Skin epidermis (tissue), 12 donors: ENCODE data around the gene UBE2G2.

Source experiments
- H3K27ac ChIP-seq, 21 experiments: fragments of 200-600 bp; sonication (generic) in 11 of 21; one replicate each; pipeline ENCODE4 v1.5.0; 2020; ENCODE audit warnings: mild to moderate bottlenecking in 3 of 21, inconsistent platforms in 2 of 21, moderate library complexity in 2 of 21
- H3K4me3 ChIP-seq, 7 experiments: fragments of 200-600 bp; sonication (generic) in 2 of 7; one replicate each; pipeline ENCODE4 v1.5.0; 2020; ENCODE audit warnings: inconsistent platforms in 2 of 7, mild to moderate bottlenecking in 2 of 7, moderate library complexity in 1 of 7

Gene UBE2G2

DNA sequence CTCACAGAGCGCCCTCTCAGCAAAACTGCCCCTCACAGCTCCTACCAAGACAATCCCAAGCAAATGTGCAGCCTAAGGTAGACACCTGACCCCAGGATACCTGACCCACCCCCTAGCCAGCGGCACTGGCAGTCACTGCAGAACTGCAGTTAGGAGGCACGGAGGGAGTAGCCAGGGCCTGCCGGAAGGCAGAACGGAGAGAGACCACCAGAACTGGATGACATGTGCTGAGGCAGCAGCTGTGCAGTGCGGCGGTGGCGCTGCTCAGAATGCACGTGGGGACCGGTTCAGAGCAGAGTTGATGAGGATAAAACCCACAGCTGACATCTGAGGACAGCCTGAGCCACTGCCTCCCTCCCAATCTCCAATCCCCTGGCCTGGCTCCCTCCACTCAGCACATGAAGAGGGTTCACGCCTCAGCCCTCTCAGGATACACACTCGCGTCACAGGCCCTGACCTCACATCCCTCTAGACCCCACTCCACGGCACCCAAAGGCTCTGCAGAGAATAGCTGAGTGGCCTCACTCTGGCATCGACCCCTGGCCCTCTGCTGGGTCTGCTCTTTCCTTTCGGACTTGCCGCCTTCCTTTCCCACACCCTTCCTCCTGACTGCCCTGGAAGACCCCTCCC is 29.6 kb downstream of the UBE2G2 start:
- no peak overlapping the region for H3K27ac ChIP-seq

DNA sequence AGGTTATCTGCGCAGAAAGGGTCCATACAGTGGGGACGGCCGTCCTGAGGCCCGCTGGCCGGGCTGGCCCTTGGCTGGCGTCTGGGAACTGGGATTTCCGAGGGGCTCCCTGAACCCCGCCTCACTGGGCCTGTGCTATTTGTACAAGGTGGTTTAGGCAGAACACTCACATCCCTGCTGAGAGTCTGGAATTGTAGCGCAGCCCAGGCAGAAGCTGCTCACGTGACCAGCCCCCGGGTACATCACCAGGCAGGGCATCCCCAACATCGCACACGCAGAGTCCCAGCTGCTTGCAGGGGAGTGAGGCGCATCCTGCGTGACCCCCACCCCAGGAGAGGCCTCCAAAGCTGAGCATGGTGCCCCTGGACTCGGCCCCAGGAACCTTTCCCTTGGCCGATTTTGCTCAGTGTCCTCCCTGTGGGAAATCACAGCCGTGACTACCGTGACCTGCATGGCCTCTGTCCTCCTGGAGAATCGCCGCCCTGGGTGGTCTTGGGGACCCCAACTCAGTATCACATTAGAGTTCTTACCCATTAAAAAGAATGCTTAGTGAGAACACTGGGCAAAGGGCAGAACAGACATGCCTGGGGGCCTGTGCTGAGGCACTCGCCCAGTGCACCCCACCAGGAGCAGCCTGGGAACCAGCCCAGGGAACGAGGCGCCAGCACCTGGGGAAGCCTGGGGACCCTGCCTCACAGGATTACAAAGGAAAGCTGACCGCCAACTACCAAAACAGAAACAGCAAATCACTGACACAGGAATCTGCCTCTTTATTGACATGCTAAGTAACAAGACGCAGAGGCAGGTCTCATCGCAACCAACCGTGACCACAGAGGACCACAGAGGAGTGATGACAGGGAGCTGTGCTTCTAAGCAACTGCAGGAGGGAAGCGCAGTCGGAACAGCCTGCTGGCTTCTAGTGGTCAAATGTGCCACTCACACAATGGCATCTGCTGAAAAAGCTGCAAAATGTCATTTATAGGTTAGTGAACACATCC is 33.5 kb downstream of the UBE2G2 start:
- no peak overlapping the region for H3K27ac ChIP-seq

More for the DNA sequence above, 29.6 kb downstream of the UBE2G2 start:
- no peak overlapping the region for H3K4me3 ChIP-seq

DNA sequence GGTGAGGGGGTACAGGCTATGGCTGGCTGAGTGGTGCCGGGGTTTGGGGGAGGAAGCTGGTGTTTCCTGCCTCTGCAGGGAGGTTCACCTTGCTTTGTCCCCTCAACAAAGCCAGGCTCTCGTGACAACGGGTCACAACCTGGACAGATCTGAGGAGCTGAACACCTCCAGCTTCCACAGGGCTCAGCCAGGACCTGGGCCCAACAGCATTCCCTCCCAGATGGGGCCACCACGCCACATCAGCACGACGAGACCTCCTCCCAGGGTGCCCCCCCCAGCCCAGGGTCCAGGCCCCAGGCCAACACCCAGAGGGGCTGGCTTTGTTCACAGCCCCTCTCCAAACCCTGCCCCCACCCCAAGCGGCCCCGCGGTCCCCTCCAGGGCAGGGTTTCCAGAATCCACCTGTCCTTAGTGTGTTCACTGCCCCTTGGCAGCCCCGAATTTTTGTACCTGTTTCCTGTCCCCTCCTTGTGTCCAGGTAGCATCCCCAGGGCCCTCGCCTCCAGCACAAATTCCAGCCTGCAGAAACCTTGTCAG is 34.7 kb downstream of the UBE2G2 start:
- H3K27ac ChIP-seq: no peak overlapping the region

More for the DNA sequence above, 33.5 kb downstream of the UBE2G2 start:
- no peak overlapping the region for H3K4me3 ChIP-seq

DNA sequence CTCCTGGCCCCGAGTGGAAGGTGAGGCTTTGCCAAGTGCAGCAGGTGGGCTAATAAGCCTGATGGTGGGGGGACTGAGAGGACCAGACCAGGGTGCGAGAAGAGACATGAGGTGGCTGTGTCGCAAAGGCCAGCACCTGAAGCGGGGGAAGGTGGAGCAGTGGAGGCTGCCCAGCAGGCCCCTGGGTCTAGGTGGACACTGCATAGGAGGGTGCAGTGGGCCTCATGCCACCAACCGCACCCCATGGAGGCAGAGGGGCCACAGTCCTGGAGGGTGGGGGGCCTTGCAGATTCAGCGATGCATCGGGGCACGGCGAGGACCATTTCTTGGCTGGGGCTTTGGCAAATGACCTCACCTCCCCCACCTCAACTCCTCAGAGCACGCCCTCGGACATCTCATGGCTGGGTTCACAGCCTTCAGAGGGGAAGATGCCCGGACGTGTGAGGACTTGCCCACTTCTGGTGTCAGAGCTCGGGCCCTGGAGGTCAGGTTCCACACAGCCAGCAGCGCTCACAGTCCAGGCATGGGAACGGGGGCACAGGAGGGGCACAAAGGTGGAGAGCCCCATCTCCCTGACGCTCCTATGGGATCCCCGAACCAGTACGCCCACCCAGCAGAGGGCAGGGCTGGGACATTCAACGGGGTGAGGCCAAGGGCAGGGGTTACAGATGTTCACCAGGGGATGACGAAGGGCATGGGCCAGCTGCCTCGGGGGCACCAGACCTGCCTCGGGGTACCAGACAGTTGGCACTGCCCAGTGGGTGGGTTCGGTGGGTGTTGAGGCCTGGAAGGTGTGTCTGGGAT is 35.4 kb downstream of the UBE2G2 start:
- peak overlapping the region in 1 of 21 experiments; percentile 55 for H3K27ac ChIP-seq

More for the DNA sequence above, 34.7 kb downstream of the UBE2G2 start:
- no peak overlapping the region for H3K4me3 ChIP-seq

DNA sequence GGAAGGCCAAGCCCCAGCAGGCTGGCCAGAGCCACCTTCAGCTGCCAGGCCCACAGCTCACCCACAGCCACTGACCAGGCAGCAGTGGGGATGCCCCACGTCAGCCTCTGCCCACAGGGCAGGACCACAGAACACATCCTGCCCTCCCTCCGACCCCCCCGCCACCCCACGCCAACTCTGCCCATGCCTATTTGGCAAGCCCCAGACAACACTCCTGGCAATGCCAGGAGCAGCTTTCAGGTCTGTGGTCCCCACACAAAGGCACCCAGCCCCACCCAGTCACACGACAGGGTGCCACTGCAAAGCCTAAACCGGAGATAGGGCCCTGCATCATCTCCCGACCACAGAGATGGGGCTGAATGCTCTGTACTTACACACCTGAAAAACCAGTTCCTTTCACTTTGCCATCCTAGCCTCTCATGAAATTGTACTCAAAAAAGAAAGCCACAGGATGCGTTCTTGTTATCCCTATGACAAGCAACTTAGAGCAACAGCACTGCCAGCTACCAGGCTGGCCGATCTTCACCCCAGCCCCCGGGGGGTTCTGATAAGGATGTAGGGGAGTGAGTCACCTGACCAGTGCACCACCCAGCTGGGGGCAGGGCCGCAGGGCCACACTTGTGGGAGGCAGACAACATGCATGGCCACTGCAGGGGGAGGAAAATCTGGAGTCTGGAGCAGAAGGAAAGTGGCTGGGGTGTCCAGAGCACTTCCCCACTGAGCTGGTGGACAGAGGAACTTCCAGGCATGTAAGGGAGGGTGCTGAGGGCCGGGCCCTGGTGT is 36.2 kb downstream of the UBE2G2 start:
- Histone ChIP-seq H3K27ac (peak overlapping the region in 1 of 21 experiments; percentile 55), H3K4me3 (no peak overlapping the region)

More for the DNA sequence above, 35.4 kb downstream of the UBE2G2 start:
- no peak overlapping the region for H3K4me3 ChIP-seq

DNA sequence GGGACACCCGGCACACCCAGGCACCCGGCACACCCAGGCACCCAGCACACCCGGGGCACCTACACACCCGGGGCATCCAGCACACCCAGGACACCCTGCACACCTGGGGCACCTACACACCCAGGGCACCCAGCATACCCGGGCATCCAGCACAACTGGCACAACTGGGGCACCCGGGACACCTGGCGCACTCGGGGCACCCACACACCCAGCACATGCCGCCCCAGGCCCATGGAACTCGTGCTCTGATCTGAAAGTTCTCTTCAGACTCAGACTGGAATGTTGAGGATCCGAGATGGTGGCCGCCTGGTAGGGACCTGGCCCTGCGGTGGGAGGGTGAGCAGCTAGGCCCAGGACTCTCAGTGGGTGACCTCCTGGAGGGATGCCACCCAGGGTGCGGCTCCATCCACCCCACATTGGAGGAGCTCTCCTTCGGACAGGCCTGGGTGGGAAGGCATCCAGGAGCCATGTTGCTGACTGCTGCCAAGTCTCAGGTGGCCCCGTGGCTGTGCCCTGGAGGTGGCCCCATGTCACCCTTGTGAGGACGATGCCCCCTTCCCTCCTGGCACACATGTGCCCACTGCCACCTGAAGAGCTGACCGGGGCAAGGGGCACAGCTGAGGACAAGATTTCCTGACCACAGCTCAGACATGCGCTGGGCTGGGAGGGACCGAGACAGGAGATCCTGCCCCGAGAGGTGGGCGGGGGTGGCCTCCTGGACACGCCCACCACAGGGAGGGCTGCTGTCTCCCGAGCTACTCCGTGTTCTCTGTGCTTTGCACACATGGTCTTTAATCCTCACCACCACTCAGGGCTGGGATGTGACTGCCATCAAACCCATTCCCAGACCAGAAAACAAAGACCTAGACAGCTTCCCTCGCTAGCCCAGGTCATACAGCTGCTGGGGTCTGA is 37.0 kb downstream of the UBE2G2 start:
- no peak overlapping the region for H3K4me3 ChIP-seq
- peak overlapping the region in 1 of 21 experiments; percentile 55 for H3K27ac ChIP-seq

DNA sequence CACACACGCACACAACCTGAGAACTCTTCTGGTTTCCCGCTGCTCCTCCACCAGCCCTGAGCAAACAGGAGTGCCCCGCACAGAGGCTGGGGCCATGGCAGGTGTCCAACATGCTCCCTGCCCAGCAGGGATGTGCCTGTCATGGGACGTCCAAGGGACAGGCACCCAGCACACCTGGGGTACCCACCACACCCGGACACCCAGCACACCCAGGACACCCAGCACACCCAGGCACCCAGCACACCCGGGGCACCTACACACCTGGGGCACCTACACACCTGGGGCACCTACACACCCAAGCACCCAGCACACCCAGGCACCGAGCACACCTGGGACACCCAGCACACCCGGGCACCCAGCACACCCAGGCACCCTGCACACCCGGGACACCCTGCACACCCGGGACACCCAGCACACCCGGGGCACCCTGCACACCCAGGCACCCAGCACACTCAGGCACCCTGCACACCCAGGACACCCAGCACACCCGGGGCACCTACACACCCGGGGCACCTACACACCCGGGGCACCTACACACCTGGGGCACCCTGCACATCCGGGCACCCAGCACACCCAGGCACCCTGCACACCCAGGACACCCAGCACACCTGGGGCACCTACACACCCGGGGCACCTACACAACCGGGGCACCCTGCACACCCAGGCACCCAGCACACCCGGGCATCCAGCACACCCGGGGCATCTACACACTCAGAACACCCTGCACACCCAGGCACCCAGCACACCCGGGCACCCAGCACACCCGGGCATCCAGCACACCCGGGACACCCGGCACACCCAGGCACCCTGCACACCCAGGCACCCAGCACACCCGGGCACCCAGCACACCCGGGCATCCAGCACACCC is 37.9 kb downstream of the UBE2G2 start:
- no peak overlapping the region for H3K4me3 ChIP-seq
- H3K27ac ChIP-seq: no peak overlapping the region

DNA sequence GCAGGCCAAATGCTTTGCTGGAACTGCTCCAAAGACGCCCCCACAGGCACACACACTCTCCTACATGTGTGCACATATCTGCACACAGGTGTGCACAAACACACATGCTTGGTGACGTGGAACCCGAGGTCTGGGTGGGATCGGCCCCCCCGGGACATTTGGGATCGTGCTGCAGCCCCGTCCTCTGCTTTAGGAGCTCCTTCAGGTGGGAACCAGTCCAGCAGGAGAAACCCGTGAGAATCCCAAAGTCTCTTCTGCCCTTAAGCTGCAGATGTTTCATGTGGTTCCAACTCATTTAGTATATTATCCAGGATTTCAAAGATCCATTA is 38.6 kb downstream of the UBE2G2 start:
- Histone ChIP-seq H3K27ac (no peak overlapping the region), H3K4me3 (no peak overlapping the region)

DNA sequence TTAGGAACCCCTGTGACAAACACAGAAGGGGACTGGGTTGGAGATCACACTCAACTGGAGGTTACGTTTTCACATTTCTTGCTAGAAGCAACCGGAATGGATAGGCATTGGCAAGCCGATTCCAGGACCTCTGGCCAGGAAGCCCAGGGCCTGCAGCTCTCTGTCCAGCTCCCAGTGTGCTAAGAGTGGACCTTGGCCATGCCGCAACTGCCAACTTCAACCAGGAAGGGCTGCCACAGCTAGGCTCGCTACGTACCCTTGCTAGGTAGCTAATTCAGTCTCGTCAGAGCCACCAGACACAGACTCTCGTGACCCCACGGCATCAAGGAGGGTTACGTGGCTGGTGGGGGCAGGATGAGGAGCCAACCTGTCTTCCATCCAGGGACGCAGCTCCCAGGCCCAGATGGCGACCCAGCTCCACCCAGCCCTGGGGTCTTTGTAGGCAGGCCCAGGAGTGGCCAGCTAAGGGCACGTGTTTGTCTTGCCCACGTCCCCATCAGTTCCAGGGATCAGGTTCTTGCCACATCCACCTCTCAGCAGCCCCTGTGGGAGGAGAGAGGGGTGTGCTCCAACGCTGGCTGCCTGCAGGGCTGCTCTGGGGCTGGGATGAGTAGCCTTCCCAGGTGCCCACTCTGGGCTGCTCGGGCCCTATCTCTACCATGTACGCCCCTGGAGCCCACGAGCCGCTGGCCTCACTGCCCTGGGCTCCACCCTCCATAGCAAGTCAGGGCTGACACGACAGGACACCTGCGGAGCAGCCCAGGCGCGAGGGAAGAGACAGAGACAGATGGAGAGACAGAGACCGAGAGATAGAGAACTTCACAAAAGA is 39.2 kb downstream of the UBE2G2 start:
- H3K27ac ChIP-seq: no peak overlapping the region

DNA sequence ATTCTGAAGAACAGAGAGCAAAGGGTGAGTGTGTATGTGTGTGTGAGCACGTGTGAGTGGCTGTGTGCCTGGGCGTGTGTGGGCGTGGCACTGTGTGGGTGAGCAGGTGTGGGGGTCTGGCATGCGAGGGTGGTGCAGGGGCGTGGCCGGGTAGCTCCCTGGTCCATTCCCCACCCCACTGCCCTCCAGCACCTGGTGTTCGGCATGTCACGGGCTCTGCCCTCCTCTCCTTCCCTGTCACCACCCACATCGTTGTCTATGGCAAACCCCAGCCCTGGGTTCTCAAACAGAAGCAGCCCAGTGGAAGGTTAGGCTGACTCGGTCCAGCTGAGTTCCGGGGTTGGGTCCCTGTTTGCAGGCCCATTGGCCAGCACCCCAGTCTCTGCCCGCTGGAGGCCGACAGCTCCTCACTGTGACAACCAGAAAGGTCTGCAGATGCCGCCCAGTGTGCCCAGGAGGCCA is 39.8 kb downstream of the UBE2G2 start:
- Histone ChIP-seq H3K27ac (no peak overlapping the region), H3K4me3 (no peak overlapping the region)

More for the DNA sequence above, 39.2 kb downstream of the UBE2G2 start:
- no peak overlapping the region for H3K4me3 ChIP-seq

DNA sequence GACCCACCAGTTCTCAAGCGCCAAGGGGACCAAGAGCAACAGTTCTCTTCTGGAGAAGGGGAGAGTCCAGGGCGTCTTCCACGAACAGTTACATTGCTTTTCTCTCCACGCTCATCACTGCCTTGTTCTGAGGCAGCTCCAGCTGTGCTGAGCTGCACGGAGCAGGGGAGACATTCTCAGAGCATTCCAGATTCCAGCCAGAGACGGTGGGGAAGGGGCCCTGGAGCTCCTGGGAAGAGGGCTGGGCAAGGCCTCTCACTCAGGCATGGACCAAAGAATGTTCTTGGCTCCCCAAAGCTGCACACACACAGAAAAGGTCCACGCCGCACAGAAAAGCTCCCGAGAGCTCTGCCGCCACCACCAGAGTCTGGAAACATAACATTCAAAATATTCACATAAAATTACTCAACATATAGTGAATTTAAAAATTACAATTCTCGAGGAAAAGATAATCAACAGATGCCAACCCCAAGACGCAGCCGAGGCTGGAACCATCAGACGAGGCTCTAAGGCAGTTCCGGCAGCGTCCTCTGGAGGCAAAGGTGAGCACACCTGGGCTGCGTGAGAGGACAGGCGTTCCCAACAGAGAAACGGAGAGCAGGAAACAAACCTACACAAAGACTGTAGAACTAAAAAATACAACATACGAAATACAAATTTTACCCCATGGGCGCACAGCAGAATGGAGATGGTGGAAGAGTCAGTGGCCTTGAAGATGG is 40.5 kb downstream of the UBE2G2 start:
- Histone ChIP-seq H3K27ac (no peak overlapping the region), H3K4me3 (no peak overlapping the region)

DNA sequence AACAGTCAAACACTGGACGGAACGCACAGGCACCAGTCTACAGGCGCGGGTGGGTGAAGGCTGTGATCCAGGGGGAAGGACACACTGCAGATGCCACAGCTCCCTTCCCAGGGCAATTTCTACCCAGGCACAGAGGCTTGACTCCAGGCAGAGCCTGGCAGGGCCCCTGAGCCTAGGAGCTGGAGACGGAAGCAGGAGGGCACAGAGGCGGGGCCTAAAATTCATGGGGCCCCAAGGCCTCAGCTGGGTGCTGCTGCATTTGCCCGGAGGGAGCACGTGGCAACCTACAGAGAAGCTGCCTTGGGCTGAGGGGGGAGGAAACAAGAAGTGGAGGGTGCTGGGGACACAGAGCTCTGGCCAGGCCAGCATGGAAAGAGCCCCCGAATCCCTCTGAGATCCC is 41.2 kb downstream of the UBE2G2 start:
- Histone ChIP-seq H3K27ac (no peak overlapping the region), H3K4me3 (no peak overlapping the region)

DNA sequence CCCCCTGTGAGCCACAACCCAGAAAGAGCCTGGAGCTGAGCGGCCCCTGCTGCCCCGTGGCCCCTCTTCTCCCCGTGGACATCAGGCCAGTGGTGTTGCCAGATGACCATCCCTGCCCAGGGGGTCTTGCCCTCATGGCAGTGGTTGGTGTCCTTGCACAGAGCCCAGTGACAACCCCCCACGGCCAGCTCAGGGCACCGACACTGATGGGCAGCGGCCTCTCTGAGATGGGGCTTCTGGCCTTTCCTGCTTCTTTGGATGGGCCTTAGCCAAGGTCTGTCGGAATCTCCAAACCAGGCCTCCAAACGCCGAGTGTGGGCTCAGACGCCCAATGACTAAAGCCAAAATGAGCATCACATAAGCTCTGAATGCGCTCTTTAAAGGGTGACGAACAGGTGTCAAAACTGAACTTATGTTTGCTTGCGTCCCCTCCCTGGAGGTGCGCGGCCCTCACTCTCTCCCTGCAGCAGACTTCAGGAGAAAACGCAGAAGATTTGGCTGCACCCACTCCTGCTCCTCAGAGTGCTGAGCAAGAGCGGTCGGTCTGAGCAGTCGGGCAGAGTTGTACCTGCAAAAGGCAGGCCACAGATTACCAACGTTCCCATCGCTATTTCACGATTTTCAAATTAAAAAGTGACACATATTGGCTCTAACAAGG is 41.9 kb downstream of the UBE2G2 start:
- Histone ChIP-seq H3K4me3 (no peak overlapping the region), H3K27ac (no peak overlapping the region)

DNA sequence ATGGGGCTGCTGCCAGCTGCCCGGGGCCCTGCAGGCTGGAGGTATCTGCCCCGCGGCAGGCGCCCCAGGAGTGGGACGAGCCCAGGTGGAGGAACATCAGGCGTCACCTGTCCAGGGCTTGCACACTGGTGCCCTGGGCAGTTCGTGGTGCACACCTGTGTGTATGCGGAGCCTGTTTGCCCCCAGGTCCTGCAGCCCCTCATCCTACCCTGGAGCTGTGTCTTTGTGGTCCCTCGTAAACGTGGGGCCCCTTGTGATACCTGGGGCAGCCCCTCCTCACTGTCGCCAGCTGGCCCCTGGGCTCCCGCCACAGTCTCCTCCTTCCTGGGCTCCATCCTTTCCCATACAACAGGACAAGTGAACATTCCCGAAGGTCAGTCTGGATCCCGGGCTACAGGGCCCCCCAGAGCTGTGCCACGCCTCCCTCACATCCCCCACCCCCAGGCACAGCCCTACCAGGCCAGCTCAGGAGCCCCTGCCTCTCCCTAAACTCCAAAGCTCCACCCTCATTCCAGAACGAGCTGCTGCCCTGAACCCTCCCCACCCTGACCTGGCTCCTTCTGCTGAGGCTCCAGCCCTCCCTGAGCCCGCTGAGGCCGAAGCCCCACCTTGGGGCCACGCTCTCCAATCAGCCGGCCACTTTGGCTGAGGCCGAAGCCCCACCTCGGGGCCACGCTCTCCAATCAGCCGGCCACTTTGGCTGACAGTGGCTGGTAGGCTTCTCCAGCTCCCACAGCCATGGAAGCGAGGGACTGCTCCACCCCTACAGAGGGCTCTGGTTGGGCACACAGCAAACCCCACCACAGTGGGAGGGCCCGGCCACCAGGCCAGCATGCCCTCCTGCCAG is 42.6 kb downstream of the UBE2G2 start:
- Histone ChIP-seq H3K4me3 (no peak overlapping the region), H3K27ac (no peak overlapping the region)
